Left renal cortex interstitium (tissue), 4 donors: ENCODE measurements around the gene DSCAML1. TPM values are rescaled to one million over a fixed set of nuclear protein-coding genes. Genes with fewer than 3 reads are reported as not detected.
A peak's percentile ranks its signal among the peaks of the same experiment; 100 is the strongest.

Source experiments
- DNase-seq, 4 donors: peaks; one replicate each; pipeline ENCODE4 v3.0.0-alpha.2; 2013; ENCODE audit warnings: low read depth in 4 of 4, low spot score in 2 of 4, missing footprints in 1 of 4
- polyA plus RNA-seq, 4 donors: library from polyadenylated mRNA; unstranded; fragments of 120-200 nt; gene quantifications; one replicate each; pipeline ENCODE4 v1.2.1, GENCODE V29; 2013; ENCODE audit not compliant: insufficient read length in 4 of 4

The DSCAML1 gene
- polyA plus RNA-seq, 4 donors, result 1.3 to 4.0 (median 2.0) TPM

DNA sequence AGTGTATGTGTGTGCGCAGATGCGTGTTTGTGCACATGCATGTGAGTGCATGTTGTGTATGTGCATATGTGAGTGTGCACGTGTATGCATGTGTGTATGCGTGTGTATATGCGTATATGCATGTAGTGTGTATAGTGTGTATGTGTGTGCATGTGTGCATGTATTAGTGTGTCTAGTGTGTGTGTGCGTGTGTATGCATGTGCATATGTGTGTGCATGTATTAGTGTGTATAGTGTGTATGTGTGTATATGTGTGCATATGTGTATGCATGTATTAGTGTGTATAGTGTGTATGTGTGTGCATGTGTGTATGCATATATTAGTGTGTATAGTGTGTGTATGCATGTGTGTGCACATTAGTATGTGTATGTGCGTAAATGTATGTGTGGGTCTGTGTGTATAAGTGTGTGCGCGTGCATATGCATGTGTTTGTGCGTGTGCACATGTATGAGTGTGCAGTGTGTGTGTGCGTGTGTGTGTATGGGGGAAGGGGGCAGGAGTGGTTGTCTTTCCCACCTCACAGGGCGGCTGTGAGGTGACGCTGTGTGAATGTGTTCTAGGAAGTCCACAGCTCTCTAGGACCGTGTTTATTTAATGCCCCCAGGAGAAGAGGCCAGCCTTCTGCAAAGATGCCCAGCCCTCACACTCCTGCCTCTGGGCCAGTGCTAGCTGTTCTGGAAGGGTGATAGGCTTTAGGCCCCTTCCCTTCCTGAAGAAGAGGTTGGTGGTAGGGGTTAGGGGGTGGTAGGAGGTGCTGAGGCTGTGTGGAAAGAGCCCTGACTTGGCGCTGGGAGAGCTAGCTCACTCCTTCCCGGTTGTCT, 354.8 kb downstream of the DSCAML1 start:
- DNase-seq, result no peak

DNA sequence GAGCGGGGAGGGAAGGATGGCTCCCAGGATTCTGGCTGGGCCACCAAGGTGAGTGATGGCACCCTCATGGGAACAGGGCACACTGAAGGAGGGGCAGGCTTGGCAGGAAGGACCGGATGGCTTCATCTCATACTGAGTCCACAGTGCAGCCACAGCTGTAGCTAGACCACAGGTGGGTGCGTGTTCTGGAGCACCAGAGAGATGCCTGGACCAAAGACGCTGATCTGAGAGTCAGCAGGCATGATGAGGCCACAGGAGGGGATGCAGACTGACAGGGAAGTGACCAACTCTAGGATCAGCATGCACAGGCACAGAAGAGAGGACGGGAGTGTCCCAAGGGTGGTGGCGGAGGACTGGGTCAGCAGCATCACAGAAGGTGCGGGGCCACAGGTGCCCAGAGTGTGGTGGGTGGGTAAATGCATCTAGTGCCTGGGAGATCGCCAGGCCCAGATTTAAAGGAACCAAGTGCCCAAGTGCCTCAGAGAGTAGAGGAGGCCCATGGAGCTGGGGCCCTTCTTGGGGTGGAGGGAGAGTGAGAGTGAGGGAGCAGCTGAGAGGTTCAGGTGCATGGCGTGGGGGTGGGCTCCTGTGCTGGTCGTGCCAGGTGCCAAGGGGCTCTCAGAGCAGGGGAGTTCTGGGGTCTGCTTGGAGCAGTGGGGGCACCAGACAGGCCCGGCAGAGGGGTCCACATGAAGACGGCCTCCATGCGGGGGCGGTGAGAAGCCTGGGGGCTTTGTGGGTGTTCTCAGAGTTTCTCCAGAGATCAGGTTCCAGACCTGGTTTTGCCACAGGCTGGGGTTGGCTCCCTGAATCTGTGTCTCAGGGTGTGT, 355.7 kb downstream of the DSCAML1 start:
- DNase-seq, result no peak

DNA sequence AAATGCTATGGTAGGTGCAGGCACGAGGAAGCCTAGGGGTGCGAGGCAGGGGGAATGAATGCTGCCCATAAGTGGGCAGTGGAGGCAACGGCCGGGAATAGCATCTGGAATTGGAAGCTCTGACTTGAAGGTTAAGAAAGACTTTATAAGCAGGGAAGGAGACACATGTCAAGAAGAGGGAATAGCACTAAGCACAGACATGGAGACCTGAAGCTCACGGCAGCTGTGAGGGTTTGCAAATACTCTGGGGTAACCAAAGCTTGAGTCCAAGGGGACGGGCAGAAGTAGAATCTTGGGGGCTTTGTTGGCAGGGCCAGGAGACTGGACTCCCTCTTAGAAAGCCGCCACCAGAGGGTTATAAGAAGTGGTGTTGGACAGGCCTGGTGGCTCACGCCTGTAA, 356.8 kb downstream of the DSCAML1 start:
- DNase-seq, result no peak

DNA sequence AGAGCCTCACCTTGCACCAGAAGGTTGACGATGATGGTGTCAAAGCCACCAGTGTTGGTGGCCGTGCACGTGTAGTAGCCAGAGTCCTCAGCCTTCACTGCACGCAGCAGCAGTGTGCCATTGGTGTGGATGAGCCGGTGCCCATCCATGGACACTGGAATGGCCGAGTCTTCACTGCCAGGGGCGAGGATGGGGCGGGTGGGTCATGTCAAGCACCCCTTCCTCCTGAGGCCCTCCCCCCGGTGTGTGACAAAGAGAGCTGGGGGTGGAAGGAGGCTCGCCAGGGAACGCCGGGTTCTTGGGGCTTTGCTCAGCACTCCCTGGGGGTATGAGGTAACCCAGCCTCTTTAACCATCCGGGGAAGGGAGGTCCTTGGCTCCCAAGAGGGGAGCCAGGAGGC, 357.8 kb downstream of the DSCAML1 start:
- DNase-seq, result no peak

DNA sequence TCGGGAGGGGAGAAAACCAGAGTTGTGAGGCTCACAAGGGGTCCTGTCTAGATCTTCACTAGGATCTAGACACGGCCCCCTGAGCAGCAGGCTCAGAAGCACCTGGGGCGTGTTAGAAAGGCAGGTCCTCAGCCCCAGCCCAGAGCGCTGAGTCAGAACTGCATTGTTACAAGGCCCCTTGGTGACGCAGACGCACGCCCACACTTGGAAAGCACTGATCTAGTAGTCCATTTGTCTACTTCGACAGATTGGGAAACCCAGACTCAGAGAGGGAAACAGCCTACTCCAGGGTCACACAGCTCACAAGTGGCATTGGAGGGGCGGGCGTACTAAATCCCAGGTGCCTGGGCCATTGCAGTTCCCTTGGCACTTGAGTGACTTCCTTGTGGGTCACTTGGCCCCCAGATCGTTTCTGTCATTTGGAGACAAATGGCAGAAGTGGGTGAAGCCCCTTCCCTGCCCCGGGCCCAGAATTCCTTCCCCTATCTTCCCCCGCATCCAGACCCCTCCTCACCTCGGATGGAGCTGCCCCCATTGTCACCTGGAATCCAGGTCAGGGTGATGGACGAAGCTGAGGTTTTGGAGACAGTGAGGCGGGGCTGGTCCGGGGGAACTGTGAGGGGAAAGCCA, 358.5 kb downstream of the DSCAML1 start:
- DNase-seq, result no peak

DNA sequence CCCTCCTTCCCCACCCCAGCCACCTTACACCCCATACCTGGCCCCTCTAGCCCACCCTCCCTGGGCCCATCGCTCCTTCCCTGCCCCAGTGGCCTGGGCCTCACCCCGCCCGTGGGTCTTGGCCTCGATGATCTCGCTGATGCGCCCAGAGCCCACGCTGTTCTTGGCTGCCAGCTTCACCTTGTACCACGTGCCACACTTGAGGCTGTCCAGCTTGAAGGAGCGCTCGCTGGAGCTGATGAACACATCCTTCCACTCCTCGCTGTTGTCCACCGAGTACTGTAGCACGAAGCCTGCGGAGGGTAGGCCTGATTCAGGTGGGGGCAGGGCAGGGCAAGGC, 359.3 kb downstream of the DSCAML1 start:
- DNase-seq, result no peak

DNA sequence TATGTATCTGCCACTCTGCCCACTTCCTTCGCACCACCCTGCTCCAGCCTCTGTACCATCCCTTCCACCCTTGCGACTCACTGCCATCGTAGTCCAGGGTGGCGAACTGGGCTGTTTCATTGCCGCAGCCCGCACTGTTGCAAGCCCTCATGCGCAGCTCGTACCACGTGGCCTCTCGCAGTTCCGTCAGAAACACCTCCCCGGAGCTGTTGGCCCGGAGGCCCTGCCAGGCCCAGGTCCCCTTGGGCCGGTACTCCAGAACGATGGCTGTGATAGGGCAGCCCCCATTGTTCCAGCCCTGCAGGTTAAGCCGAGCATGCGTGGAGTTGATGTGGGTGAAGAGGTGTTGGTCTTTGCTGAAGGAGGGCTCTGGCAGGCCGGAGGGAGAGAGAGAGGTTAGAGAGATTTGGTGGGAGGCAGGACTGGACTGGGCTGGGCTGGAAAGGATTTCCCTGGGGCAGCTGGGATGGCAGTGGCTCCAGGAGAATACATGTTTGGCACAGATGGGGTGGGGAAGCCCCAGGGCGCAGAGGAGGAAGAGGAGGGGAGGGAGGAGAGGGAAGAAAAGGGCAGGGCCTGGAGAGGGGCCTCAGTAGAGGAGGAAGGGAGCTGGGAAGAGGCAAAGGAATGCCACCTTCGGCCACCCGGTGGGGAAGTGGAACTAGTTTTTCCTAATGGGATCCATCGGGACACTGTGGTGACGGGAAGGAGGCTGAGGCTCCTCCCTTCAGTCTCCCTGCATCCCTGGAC, 359.8 kb downstream of the DSCAML1 start:
- no peak for DNase-seq

DNA sequence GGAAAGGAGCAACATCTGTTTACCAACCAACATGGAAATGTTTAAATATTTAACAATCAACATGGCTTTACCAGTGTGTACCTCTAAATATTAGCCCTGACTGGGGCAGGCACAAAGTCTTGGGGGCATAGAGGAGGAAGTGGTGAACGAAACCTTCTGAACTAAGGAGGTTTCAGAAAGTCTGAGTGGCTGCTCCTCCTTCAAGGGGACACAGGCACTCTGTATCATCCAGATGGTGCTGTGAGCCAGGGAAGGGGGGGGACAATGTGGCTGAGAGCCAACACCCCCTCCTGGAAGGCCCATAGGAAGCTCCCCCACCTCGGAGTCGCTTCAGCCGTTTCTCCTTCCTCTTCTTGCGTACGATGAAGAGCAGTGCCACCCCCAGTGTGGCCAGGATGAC, 361.7 kb downstream of the DSCAML1 start:
- DNase-seq, result no peak

DNA sequence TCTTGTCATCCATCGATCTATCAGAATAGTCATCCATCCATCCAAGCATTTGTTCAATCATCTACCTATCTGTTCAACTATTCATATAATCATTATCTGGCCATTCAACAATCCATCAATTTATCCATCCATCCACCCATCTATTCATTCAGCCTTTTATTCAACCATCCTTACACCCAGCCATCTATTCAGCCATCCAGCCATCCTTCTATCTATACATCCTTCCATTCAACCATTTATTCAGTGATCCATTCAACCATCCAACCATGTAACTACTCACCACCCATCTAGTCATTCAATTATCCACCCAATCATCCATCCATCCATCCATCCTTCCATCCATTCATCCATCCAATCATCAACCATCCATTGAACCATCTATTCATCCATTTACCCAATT, 362.5 kb downstream of the DSCAML1 start:
- no peak for DNase-seq

DNA sequence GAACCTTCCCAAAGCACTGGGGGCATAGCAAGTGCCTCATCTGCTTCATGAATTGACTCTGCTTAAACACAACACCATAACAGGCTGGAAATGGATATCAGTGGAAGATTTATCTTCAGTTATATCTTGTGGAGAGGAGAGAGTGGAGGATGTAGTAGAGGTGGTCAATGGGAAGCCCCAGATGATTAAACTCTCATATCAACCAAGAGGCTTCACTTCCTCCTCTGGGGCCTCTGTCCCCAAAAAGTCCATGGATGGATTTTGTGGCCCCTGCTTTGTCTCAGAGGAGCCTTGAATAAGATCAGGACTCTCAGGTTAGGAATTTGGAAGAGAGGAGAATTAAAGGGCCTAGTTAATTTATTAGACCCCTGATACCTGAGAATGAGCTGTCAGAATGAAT, 363.3 kb downstream of the DSCAML1 start:
- no peak for DNase-seq

DNA sequence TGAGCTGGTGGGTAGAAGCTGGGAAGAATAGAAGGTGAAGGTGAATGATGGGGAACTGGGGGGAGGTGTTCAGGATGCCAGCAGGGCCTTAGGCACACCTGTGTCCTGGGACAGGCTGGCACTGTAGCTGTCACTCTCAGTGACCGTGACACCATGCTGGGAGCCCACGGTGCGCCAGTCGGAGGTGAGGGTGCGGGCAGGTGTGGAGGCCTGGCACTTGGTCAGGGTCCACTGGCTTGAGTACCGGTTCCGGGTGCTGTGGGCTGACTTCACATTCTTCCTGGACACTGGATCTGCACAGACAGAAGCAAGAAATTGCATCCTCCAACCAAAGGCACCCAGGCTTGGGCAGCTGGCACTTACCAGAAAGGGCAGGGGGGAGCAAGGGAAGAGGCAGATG, 365.6 kb downstream of the DSCAML1 start:
- no peak for DNase-seq

DNA sequence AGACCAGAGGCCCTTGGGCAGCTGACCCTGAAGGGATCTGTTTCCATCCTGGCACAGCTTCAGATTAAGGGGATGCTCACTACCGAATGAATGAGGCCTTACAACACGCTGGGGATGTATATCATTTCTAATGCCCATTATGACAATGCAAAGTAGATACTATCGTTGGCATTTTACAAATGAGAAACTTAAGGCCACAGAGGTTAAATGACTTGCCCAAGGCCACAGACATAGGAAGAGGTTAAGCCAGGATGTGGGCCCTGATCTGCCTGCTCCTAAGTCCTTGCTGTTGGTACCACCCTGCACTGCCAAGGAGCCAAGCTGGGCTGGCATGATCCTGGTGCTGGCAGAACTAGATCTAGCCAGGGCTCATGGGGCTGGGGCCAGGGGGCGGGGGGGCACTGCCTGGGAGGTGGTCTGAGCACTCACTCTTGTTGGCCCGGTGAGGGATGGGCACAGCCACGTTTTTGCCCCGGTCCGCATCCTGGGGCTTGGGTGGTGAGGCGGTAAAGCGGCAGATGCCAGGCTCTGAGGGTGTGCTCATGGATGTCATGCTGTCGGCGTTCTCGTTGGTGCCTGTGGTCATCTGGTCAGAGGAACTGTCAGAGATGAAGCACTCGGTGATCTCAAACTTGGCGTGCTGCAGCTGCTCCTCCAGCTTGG, 366.6 kb downstream of the DSCAML1 start:
- DNase-seq, result no peak

DNA sequence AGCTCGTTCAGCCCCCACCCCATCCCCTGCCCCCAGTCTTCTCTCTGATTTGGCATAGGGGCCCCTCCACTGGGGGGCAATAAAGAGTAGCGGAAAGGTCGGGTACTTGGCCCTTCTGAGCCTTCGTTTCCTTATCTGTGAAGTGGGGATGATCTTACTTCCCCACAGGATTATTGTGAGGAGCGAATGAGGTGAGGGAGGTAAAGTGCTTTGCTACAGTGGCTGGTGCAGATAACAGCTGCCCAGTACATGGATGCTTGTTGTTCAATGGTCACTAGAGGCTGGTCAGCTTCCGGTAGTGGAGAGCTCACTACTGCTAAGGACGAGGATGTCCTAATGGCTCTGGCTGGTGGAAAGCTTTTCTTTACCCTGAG, 368.2 kb downstream of the DSCAML1 start:
- no peak for DNase-seq

DNA sequence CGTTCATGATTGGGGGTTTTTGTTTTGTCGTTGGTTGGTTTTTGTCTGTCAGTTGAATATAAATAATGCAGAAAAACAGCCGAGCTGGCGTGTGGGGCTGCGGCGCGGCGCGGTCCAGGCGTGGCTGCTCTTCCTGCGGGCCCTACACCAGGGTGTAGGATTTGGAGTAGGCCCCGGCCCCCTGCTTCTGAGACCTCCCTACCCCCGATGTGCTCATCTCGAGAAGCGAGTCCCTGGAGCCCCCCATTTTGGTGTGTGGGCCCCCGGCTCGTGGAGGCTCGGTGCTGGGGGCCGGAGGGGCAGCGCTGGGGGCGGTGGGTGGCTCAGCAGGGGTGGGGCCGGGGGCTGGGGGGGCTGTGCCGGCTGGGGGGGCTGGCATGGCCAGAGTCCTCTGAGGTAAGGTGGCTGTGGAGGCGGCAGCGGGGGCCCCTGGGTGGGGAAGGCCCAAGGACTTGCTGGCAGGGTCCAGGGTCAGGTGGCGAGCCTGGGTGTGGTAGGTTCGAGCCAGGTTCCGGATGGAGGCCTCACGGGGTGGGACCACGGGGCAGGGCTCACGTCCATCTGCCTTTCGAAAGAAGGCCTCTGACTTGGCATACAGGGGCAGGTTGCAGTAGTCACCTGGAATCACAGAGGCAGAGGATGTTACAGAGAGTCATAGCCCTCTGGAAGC, 368.7 kb downstream of the DSCAML1 start:
- DNase-seq, result no peak

DNA sequence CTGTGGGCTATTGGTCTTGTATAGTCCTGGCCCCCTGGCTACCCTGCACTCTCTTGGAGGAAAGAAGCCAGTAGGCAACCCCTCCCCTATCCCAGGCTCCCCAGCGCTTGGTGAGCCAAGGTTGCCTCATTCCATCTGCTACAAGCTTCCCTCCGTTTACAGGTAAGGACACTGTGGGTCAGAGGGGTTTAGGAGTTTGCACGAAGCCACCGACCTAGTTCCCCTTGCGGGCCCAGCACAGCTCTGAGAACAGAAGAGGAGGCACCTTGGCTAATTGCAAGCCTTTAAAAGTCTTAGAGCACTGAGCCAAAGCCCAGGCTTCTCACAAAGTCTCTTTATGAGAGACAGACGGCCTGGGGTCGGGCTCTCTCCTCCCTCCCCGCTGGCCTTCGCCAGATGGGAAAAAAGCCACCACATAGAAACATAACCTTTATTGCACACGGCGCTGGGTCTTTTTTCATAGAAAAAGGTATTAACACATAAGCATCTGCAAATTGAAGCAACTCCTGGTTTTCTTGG, 369.6 kb downstream of the DSCAML1 start:
- no peak for DNase-seq

DNA sequence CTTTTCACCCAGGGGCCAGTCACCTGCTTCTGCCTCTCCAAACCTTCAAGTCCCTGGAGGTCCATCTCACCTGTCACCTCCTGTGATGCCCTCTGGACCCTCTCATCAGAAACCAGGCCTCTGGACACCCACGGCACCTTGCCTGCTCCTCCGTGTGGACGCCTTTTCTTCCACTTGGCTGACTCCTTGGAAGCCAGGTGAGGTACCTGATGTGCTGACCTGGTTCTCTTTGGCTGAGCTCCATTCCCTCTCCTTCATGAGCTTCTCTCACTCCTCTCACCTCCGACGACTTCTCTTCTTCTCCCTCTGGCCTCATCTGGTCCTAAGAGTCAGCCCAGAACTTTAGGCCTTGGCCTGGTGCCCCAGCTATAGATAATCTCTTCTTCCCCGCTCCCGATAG, 370.1 kb downstream of the DSCAML1 start:
- no peak for DNase-seq

DNA sequence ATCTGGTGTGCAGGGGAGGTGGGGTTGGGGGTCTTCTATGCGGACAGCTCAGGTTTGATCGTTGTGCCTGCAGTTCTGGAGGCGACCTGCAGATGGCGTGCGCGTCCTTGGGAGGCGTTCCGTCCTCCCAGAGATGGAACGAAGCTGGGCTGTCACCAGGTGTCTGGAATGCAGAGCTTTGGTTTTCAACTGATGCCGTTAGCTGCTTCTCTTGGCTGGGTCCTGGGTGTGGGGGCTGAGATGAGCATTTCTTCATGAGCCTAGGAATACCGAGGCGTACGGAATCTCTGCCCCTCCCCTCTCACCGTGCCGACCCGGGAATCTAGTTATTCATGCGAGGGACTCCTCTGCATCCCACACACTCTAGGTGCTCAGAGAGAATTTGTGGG, 370.7 kb downstream of the DSCAML1 start:
- peak; percentile 30 to 49 (median 39) for DNase-seq

DNA sequence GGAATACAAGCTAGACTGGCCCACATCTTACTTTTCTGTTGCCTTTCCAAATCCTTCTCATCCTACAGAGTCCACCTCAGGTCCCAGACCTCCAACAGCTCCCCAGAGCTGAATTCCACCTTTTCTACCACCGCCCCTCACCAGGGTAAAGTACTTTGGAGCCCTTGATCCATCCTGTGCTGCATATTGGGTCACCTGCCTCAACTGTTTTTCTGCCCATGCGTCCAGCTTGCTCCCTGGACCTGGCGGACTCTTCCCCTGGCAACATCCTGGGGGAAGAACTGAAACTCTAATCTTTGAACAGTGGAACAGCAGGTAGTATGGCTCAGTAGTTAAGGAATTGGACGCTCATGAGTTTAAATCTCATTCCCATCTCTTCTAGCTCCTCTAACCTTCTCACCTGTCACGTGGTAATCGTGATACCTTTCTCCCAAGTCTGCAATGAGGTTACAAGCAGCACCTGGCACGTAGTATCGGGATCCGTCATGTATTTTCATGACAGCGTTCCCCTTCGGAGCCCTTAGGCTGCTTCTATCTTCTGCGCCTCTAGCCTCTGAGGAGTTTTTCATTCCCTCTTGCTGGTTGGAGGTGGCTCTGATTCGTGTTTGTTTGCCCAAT, 371.2 kb downstream of the DSCAML1 start:
- no peak for DNase-seq

DNA sequence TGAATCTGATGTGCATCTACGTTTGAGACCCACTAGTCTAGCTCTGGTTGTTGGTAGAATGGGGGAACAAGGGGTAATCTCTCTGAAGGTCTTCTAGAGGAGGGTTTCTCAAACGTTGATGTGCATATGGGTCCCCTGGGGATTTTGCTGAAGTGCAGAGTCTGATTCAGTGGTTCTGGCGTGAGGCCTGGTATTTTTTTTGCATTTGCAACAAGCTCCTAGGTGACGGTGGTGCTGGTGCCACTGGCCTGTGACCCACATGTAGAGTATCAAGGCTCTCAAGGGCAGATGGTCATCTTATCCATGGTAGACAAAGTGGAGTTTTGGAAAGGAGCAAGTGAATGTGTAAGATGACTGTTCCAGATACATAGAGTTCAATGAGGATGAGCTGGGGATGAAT, 372.2 kb downstream of the DSCAML1 start:
- no peak for DNase-seq
